Caco-2 (cell line): ENCODE data around the gene LDB3. TPM values are rescaled to one million over a fixed set of nuclear protein-coding genes. Genes with fewer than 3 reads are reported as not detected.

Source experiments
- BruUV-seq: library from RNA; stranded (reverse); fragments of 400-500 nt; replicated peaks from 2 replicates; lab custom pipeline; 2021; lab: Mats Ljungman, UMichigan
- CTCF ChIA-PET: fragments of 300-600 bp; sonication (Branson Sonifier 250); formaldehyde crosslinking; loops from one replicate; lab custom pipeline; 2022; ENCODE audit warnings: antibody characterized with exemption; lab: Charles Lee
- POLR2A ChIA-PET: fragments of 300-600 bp; sonication (Branson Sonifier 250); formaldehyde crosslinking; loops from one replicate; lab custom pipeline; 2022; ENCODE audit warnings: antibody characterized with exemption; lab: Charles Lee
- DNase-seq, 2 experiments: peaks; one replicate each; pipeline versions ENCODE4 v3.0.0 to v3.0.0-alpha.2; 2020 to 2022
- H3K27me3 ChIP-seq: replicated peaks from 2 replicates; pipeline ENCODE4 v1.6.0; 2011; ENCODE audit warnings: low read length; ENCODE audit not compliant: control insufficient read depth, insufficient read depth
- H3K36me3 ChIP-seq: 2 replicates; pipeline ENCODE4 v1.5.1; 2011; ENCODE audit warnings: low read length; ENCODE audit not compliant: control insufficient read depth, insufficient read depth
- H3K4me1 ChIP-seq: fragments of 250-450 bp; sonication (Bioruptor Pico); 2 replicates; pipeline ENCODE4 v1.5.1; 2020; ENCODE audit warnings: mild to moderate bottlenecking
- H3K4me3 ChIP-seq: 2 replicates; pipeline ENCODE4 v1.5.1; 2011; ENCODE audit warnings: low read depth, mild to moderate bottlenecking, control low read depth, low read length
- H3K9me3 ChIP-seq: fragments of 250-450 bp; sonication (Bioruptor Pico); 2 replicates; pipeline ENCODE4 v1.5.1; 2020; ENCODE audit warnings: mild to moderate bottlenecking, moderate library complexity
- H3K27ac Mint-ChIP-seq: one replicate; pipeline ENCODE4 v1.8.0; 2022; ENCODE audit warnings: mixed read lengths; ENCODE audit not compliant: unreplicated experiment
- H3K27me3 Mint-ChIP-seq: one replicate; pipeline ENCODE4 v1.8.0; 2022; ENCODE audit warnings: mixed read lengths; ENCODE audit not compliant: insufficient read depth, unreplicated experiment
- H3K36me3 Mint-ChIP-seq: one replicate; pipeline ENCODE4 v1.8.0; 2022; ENCODE audit warnings: mild to moderate bottlenecking, mixed read lengths; ENCODE audit not compliant: insufficient read depth, unreplicated experiment
- H3K4me1 Mint-ChIP-seq: one replicate; pipeline ENCODE4 v1.8.0; 2022; ENCODE audit warnings: low read depth, mixed read lengths; ENCODE audit not compliant: unreplicated experiment
- H3K4me3 Mint-ChIP-seq: one replicate; pipeline ENCODE4 v1.8.0; 2022; ENCODE audit warnings: mild to moderate bottlenecking, moderate library complexity, mixed read lengths; ENCODE audit not compliant: unreplicated experiment
- H3K9me3 Mint-ChIP-seq: one replicate; pipeline ENCODE4 v1.8.0; 2022; ENCODE audit warnings: mixed read lengths; ENCODE audit not compliant: unreplicated experiment
- CTCF ChIP-seq, 2 experiments: fragments of 200-600 bp in 1 of 2; IDR thresholded peaks; 1 replicate in 1 of 2; 2 replicates in 1 of 2; pipeline versions ENCODE4 v1.5.1 to v1.8.0; 2011 to 2022; ENCODE audit warnings: antibody characterized with exemption in 1 of 2, control low read depth in 1 of 2, inconsistent platforms in 1 of 2, low read depth in 1 of 2, low read length in 1 of 2, mild to moderate bottlenecking in 1 of 2, moderate library complexity in 1 of 2; ENCODE audit not compliant: insufficient read depth in 1 of 2, severe bottlenecking in 1 of 2, unreplicated experiment in 1 of 2
- intact Hi-C: fragments of 100-400 bp; cut with micrococcal nuclease; formaldehyde crosslinking; loops from one replicate; pipeline ENCODE4 v1.10.0; 2022; ENCODE audit not compliant: unreplicated experiment
- total RNA-seq: library from RNA; stranded (reverse); gene quantifications from 2 replicates; pipeline ENCODE4 v1.2.3, GENCODE V29; 2022

The LDB3 gene
- total RNA-seq, 1 experiment from 2014 or later, result 0.09 TPM

- CTCF ChIA-PET, result interaction anchor here (0.6 kb wide), 1 partner anchor 13 kb away, joined by 4 read pairs; no protein-coding TSS in a partner anchor
- intact Hi-C loops, result no loop called here
- TF ChIP-seq CTCF (IDR thresholded peaks at IDR 0.05; ENCODE audit: insufficient read depth in 1 of 2, low read depth in 1 of 2, low read length in 1 of 2, severe bottlenecking in 1 of 2, unreplicated experiment in 1 of 2), result no peak
- peaks cover 8% of the 10 kb centered on the region; the same call in 1 of the 2 replicates for H3K4me1 ChIP-seq
- H3K36me3 ChIP-seq, result no peaks in the 10 kb centered on the region
- BruUV-seq, result no TSS peak
- Mint-ChIP-seq H3K4me1 (no peaks in the 10 kb centered on the region), H3K27ac (no peak overlapping the region), H3K4me3 (no peak overlapping the region), H3K36me3 (no peaks in the 10 kb centered on the region), H3K27me3 (no peaks in the 10 kb centered on the region), H3K9me3 (no peaks in the 10 kb centered on the region)
- H3K9me3 ChIP-seq, result no peaks in the 10 kb centered on the region
- H3K27me3 ChIP-seq, result no peaks in the 10 kb centered on the region
- POLR2A ChIA-PET, result no interaction called here
- no peak overlapping the region for H3K4me3 ChIP-seq
- DNase-seq, result no peak
Observed at GRCh38 chr10:86664341-86665217, 3.7 kb upstream of the LDB3 start.

DNA sequence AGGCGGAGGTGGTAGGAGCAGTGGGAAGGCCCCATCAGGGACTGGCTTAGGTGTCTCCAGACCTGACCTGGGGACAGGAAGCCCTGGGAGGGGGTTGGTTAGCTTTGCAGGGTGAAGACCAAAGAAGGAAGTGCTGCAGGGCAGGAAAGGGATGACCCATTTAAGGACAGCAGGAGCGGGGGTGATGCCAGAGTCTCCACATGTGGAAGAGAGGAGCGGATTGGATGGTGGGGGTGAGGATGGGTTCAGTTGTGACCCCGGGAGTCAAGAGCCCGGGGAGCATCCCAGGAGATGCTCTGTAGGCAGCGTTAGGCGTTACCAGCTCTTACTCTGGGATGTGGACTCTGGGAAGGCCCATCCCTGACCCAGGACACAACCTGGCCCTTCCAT lies 3.1 kb upstream of the LDB3 start:
- no TSS peak for BruUV-seq
- DNase-seq, result no peak
- no peaks in the 10 kb centered on the region for H3K36me3 Mint-ChIP-seq
- no peak overlapping the region for H3K4me3 Mint-ChIP-seq
- Histone ChIP-seq H3K4me3 (no peak overlapping the region), H3K36me3 (no peaks in the 10 kb centered on the region), H3K4me1 (peaks cover 8% of the 10 kb centered on the region; the same call in 1 of the 2 replicates), H3K27me3 (no peaks in the 10 kb centered on the region), H3K9me3 (no peaks in the 10 kb centered on the region)
- intact Hi-C loops, result no loop called here
- no peak overlapping the region for H3K27ac Mint-ChIP-seq
- CTCF ChIA-PET, result no interaction called here
- no peaks in the 10 kb centered on the region for H3K9me3 Mint-ChIP-seq
- no peak for TF ChIP-seq CTCF (IDR thresholded peaks at IDR 0.05; ENCODE audit: insufficient read depth in 1 of 2, low read depth in 1 of 2, low read length in 1 of 2, severe bottlenecking in 1 of 2, unreplicated experiment in 1 of 2)
- POLR2A ChIA-PET, result no interaction called here
- no peaks in the 10 kb centered on the region for H3K27me3 Mint-ChIP-seq
- no peaks in the 10 kb centered on the region for H3K4me1 Mint-ChIP-seq

- Mint-ChIP-seq H3K4me3 (no peak overlapping the region), H3K4me1 (no peaks in the 10 kb centered on the region), H3K27ac (no peak overlapping the region), H3K27me3 (no peaks in the 10 kb centered on the region), H3K9me3 (no peaks in the 10 kb centered on the region), H3K36me3 (no peaks in the 10 kb centered on the region)
- H3K4me3 ChIP-seq, result no peak overlapping the region
- intact Hi-C loops, result no loop called here
- H3K4me1 ChIP-seq, result peaks cover 10% of the 10 kb centered on the region
- no peak for TF ChIP-seq CTCF (IDR thresholded peaks at IDR 0.05; ENCODE audit: insufficient read depth in 1 of 2, low read depth in 1 of 2, low read length in 1 of 2, severe bottlenecking in 1 of 2, unreplicated experiment in 1 of 2)
- no peaks in the 10 kb centered on the region for H3K27me3 ChIP-seq
- no peaks in the 10 kb centered on the region for H3K36me3 ChIP-seq
- no peak for DNase-seq
- CTCF ChIA-PET, result no interaction called here
- no TSS peak for BruUV-seq
- H3K9me3 ChIP-seq, result no peaks in the 10 kb centered on the region
- POLR2A ChIA-PET, result no interaction called here
Observed at GRCh38 chr10:86665868-86666267, 2.4 kb upstream of the LDB3 start.
